Germinal center (tissue), 1 donor: ENCODE data around the gene BPIFB2.

Experiments
- DNase-seq: peaks from one replicate; pipeline ENCODE4 v3.0.0; 2012; ENCODE audit warnings: mixed read lengths, low spot score

Gene BPIFB2

DNA sequence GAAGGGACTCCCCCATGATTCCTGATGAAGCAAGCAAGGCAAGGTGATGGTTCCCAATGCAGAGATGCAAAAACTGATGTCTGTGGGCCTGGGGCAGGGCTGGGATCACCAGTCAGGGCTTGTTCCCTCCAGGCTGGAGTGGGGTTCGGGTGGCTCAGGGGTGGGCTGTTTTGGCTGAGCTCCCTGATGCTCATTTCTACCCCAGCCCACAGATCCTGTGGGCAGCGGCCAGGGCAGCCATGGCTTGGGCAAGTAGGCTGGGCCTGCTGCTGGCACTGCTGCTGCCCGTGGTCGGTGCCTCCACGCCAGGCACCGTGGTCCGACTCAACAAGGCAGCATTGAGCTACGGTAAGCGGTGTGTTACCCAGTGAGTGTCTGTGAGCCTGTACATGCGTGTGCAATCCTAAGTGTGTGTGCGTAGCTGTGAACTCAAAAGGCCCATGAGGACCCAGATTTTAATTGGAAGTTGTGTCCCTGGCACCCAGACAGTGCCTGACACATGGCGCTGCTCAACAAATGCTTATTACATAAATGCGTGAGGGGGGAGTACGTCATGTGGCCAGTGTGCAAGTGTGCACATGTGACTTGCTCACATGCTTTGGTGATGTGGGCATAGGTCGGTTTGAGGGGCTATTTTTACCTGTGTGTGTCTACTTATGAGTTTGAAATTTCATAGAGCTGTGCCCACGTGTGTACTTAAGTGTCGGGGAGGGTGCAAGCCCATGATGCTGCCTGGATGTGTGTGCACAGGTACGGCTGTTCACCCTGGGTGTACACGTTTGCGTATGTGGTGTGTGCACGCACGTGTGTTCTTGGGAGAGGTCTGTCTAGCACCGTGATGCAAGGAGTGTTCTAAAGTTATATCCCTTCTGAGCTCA is 1.1 kb downstream of the BPIFB2 start:
- no peak for DNase-seq

GRCh38 chr20:33009214-33010132 is 2.0 kb downstream of the BPIFB2 start:
- DNase-seq, result no peak

- no peak for DNase-seq
These were observed 2.6 kb downstream of the BPIFB2 start for GRCh38 chr20:33010133-33010504.

- DNase-seq, result no peak
These were observed 3.4 kb downstream of the BPIFB2 start for GRCh38 chr20:33010674-33011449.

- DNase-seq, result no peak
These were observed 5.1 kb downstream of the BPIFB2 start for GRCh38 chr20:33012327-33013189.

DNA sequence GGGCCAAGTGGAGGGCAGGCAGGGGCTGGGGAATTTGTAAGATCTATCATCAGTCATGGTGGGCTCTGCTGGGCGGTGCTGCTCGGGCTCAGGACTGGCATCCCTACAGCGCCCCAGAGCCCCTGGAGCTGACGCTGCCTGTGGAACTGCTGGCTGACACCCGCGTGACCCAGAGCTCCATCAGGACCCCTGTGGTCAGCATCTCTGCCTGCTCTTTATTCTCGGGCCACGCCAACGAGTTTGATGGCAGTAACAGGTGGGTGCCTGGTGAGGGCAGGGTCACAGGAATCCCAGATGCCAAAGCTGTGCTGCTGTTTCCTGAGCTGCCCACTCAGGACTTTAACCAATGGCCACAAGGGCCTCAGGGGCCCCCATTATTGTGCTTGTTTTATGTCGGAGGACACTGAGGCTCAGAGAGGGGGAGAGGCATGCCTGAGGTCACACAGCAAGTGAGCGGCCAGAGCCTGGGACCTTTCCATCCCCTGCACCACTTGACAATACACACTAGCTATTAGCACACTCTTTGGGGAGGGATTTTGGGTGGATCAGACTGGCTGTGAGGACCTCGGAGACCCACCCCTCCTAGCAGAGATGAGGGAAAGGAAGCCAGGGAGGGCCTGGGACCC is 6.3 kb downstream of the BPIFB2 start:
- no peak for DNase-seq

- no peak for DNase-seq
These were observed 7.0 kb downstream of the BPIFB2 start for GRCh38 chr20:33014336-33015113.

DNA sequence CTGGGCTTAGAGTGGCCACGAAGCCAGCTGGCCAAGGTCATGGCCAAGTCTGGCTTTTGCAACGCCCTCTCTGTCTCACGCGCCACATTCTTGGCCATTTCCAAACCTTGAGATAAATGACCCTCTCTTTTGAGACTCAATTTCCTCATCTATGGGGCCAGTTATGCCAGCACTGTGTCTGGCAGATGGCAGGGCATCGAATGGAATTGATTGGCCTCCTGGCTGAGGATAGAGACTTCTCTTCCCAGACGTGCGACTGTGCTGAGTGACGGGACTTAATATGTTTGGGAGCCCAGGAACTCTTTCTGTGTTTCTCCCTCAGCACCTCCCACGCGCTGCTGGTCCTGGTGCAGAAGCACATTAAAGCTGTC is 7.6 kb downstream of the BPIFB2 start:
- no peak for DNase-seq

GRCh38 chr20:33015700-33016580 is 8.4 kb downstream of the BPIFB2 start:
- DNase-seq, result no peak

DNA sequence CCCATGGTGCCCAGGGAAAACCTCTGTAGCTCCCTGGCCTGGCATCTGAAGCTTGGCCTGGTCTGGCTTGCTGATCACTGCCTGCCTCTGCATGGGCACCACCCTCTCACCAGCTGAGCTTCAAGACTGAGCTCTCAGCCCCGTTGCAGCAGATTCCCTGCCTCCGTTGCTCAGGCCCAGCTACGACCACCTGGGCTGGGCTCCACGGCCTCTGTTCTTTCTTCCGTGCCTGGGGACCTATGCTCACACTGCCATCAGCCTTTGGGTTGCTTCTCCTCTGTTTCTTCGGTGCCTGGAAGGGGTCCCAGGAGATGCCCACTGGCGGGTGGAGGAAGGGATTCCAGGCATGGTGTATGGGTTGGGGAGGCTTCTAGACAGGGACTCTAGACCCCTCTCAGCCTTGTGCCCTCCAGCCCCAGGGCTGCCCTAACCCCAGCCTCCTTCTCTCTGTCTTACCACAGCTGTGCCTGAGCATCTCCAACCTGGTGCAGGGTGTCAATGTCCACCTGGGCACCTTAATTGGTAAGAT is 9.1 kb downstream of the BPIFB2 start:
- no peak for DNase-seq

GRCh38 chr20:33017542-33017941 is 10.0 kb downstream of the BPIFB2 start:
- DNase-seq, result no peak

DNA sequence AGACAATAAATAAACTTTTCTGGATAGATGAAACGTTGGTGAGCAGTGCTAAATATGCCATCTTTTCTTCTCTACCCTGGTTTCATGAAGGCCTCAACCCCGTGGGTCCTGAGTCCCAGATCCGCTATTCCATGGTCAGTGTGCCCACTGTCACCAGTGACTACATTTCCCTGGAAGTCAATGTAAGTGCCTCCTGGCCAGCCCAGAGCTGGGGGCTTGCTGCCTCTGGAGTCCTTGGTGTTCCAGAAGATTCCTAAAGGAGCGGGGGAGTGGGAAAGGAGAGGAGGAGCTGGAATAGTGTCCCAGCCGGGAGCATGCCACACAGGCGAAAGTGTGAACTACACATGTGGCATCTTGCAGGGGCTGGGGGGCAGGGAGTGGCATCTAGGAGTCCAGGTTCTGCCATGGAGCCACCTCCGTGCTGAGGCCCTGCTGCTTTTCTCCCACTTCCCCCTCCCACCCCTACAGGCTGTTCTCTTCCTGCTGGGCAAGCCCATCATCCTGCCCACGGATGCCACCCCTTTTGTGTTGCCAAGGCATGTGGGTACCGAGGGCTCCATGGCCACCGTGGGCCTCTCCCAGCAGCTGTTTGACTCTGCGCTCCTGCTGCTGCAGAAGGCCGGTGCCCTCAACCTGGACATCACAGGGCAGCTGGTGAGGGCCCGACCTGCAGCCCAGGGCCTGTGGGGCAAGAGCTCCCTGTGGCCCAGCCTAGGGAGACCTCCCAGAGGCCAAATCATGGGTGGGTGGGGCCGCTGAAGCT is 10.8 kb downstream of the BPIFB2 start:
- no peak for DNase-seq

GRCh38 chr20:33019465-33020277 is 12.2 kb downstream of the BPIFB2 start:
- no peak for DNase-seq

GRCh38 chr20:33020278-33021161 is 13.0 kb downstream of the BPIFB2 start:
- DNase-seq, result no peak

- DNase-seq, result no peak
These were observed 14.4 kb downstream of the BPIFB2 start for GRCh38 chr20:33021879-33022278.

DNA sequence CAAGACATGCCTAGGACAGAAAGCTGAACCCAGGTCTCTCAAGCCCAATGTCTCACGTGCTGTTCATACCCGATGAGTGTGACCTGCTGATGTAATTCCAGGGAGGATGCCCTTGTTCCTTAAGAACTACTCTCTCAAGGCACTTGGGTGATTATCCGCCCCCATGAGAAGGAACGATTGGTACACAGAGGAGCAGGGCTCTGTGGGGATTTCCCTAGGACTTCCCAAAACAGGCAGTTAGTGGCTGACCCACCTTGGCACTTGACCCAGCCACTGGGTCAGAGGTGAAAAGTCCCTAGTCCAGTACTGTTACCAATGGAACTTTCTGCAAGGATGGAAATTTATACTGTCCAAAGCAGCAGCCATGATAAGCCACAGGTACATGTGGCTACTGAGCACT is 14.8 kb downstream of the BPIFB2 start:
- no peak for DNase-seq
